HG02943 (cell line): ENCODE results near the gene JAZF1.
"Not testable (repeated sequence)": the region's sequence is repeated elsewhere in the genome, so short reads cannot be mapped to it uniquely, and the experiment has no call there.

Source experiments
- ATAC-seq: cut with Tn5 transposase; IDR thresholded peaks from one replicate; pipeline ENCODE4 v1.9.1; 2021; ENCODE audit warnings: mild to moderate bottlenecking, low read depth, moderate library complexity; ENCODE audit not compliant: unreplicated experiment

JAZF1 gene

GRCh38 chr7:27866828-27867672, 313.5 kb downstream of the JAZF1 start:
- no peak for ATAC-seq

GRCh38 chr7:27866256-27866655, 314.3 kb downstream of the JAZF1 start:
- no peak for ATAC-seq

GRCh38 chr7:27863880-27864279, 316.7 kb downstream of the JAZF1 start:
- no peak for ATAC-seq

- ATAC-seq: no peak
Measured at GRCh38 chr7:27861747-27862146, 318.8 kb downstream of the JAZF1 start.

GRCh38 chr7:27860800-27861199, 319.8 kb downstream of the JAZF1 start:
- ATAC-seq: no peak

- not testable (repeated sequence) for ATAC-seq
Measured at GRCh38 chr7:27856703-27857485, 323.7 kb downstream of the JAZF1 start.

- ATAC-seq: no peak
Measured at GRCh38 chr7:27850531-27850930, 330.1 kb downstream of the JAZF1 start.

- no peak for ATAC-seq
Measured at GRCh38 chr7:27846388-27846787, 334.2 kb downstream of the JAZF1 start.

- ATAC-seq: no peak
Measured at GRCh38 chr7:27843584-27844305, 336.9 kb downstream of the JAZF1 start.

- ATAC-seq: no peak
Measured at GRCh38 chr7:27842851-27843250, 337.7 kb downstream of the JAZF1 start.

GRCh38 chr7:27842094-27842692, 338.4 kb downstream of the JAZF1 start:
- ATAC-seq: no peak

- ATAC-seq: no peak
Measured at GRCh38 chr7:27840760-27841364, 339.7 kb downstream of the JAZF1 start.

GRCh38 chr7:27840313-27840712, 340.3 kb downstream of the JAZF1 start:
- no peak for ATAC-seq

- no peak for ATAC-seq
Measured at GRCh38 chr7:27839099-27839498, 341.5 kb downstream of the JAZF1 start.

- ATAC-seq: no peak
Measured at GRCh38 chr7:27836536-27836935, 344.1 kb downstream of the JAZF1 start.

- ATAC-seq: no peak
Measured at GRCh38 chr7:27835376-27835775, 345.2 kb downstream of the JAZF1 start.

GRCh38 chr7:27834179-27834921, 346.2 kb downstream of the JAZF1 start:
- ATAC-seq: no peak

GRCh38 chr7:27826357-27826756, 354.2 kb downstream of the JAZF1 start:
- ATAC-seq: no peak

GRCh38 chr7:27825891-27826290, 354.7 kb downstream of the JAZF1 start:
- ATAC-seq: no peak

GRCh38 chr7:27822245-27822644, 358.4 kb downstream of the JAZF1 start:
- no peak for ATAC-seq
